A549 treated with AZD9567 at 1 μM for 4 hours (cell line): ENCODE results near the gene PADI4. TPM values are rescaled to one million over a fixed set of nuclear protein-coding genes. Genes with fewer than 3 reads are reported as not detected.

Experiments
- total RNA-seq: library from RNA; stranded (reverse); fragments of 200-300 nt; extraction: Qiagen RNA extraction; gene quantifications from 5 replicates; pipeline ENCODE4 v1.2.3, GENCODE V29; 2022; ENCODE audit not compliant: insufficient read depth

The PADI4 gene
- total RNA-seq: 0.08 TPM in 1 of 5 replicates, not detected in the others

DNA sequence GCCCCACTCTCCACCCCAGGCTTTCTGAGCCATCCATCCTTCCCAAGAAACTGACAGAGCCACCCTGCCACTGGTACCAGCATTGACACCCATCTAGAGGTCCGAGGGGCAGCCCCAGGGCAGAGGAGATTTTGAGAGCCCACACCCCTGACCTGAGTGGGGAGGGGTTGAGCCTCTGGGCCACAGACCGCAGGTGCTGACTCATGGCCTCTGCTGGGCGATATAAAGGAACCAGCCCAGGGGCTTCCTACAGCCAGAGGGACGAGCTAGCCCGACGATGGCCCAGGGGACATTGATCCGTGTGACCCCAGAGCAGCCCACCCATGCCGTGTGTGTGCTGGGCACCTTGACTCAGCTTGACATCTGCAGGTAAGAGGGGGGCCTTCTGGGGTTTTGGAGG lies at the start of gene PADI4:
Gene PADI4, plus strand, starts transcription at position 252 of the 400 bp plus-strand sequence. Its CDS starts 26 bp downstream, at position 278.

GRCh38 chr1:17371896-17372295 lies 63.9 kb downstream of the PADI4 start, which contains the start of gene PADI6:
PADI6 (plus strand) TSS chr1:17372196; CDS start chr1:17372246, 50 bp downstream.

Other genes with a start within 250 kb of the PADI4 start
- gene PADI2, start 188.7 kb upstream of the PADI4 start, total RNA-seq: 0.64 to 1.5 TPM (median 1.1 TPM) in 5 replicates
- 0.85 to 1.5 TPM (median 1.1 TPM) in 5 replicates for gene PADI1, start 103.1 kb upstream of the PADI4 start, total RNA-seq
- 0.80 to 1.3 TPM (median 0.93 TPM) in 5 replicates for gene PADI3, start 59.1 kb upstream of the PADI4 start, total RNA-seq
- not detected in 5 replicates for gene PADI6, start 64.0 kb downstream of the PADI4 start, total RNA-seq
- 50.2 to 58.8 TPM (median 52.0 TPM) in 5 replicates for gene RCC2, start 131.5 kb downstream of the PADI4 start, total RNA-seq
- 5.2 to 6.9 TPM (median 5.6 TPM) in 5 replicates for gene ARHGEF10L, start 231.5 kb downstream of the PADI4 start, total RNA-seq